Fibroblast of lung (primary cell): ENCODE results near the gene DLG2.

Source experiments
- CTCF ChIP-seq, 2 donors: IDR thresholded peaks in 1 of 2; conservative IDR thresholded peaks in 1 of 2; 1 replicate in 1 of 2; 2 replicates in 1 of 2; pipeline ENCODE4 v1.5.1; 2011 to 2012; ENCODE audit warnings: low read length in 2 of 2, control low read depth in 1 of 2, inconsistent platforms in 1 of 2, low read depth in 1 of 2, mild to moderate bottlenecking in 1 of 2
- EZH2 ChIP-seq: IDR thresholded peaks from 2 replicates; pipeline ENCODE4 v1.5.1; 2012; ENCODE audit warnings: low read length, control low read depth, mild to moderate bottlenecking; ENCODE audit errors: missing control alignments

GRCh38 chr11:85359859-85360258 lies 267.3 kb downstream of the DLG2 start:
- TF ChIP-seq CTCF (conservative IDR thresholded peaks at IDR 0.05 in 1 of 2, IDR thresholded peaks at IDR 0.05 in 1 of 2; ENCODE audit: low read depth in 1 of 2, low read length in 2 of 2) (no peak), EZH2 (no peak)
